ENCODE data around the gene LDLRAD3. TPM values are rescaled to one million over a fixed set of nuclear protein-coding genes. Genes with fewer than 3 reads are reported as not detected.
A peak's percentile ranks its signal among the peaks of the same experiment; 100 is the strongest.

LDLRAD3 gene
- total RNA-seq, 1 donor from 2014 or later, result 47.5 TPM

- intact Hi-C loops (cut with DNase I), result no loop called here
- no peak for DNase-seq (ENCODE audit: low spot score)
- ATAC-seq, result no peak
Observed at GRCh38 chr11:36054628-36055027, 110.8 kb downstream of the LDLRAD3 start.

- intact Hi-C loops (cut with DNase I), result no loop called here
- DNase-seq (ENCODE audit: low spot score) (no peak), ATAC-seq (no peak)
Observed at GRCh38 chr11:36056160-36056751, 112.4 kb downstream of the LDLRAD3 start.

GRCh38 chr11:36057379-36058042 is 113.6 kb downstream of the LDLRAD3 start:
- peak; percentile 88 for ATAC-seq
- DNase-seq (ENCODE audit: low spot score), result no peak
- intact Hi-C loops (cut with DNase I), result no loop called here

GRCh38 chr11:36059660-36060059 is 115.8 kb downstream of the LDLRAD3 start:
- ATAC-seq (no peak), DNase-seq (ENCODE audit: low spot score) (no peak)
- intact Hi-C loops (cut with DNase I), result no loop called here

- intact Hi-C loops (cut with DNase I), result no loop called here
- DNase-seq (ENCODE audit: low spot score), result no peak
- ATAC-seq, result no peak
Observed at GRCh38 chr11:36060926-36061325, 117.1 kb downstream of the LDLRAD3 start.

GRCh38 chr11:36061471-36061870 is 117.6 kb downstream of the LDLRAD3 start:
- intact Hi-C loops (cut with DNase I), result no loop called here
- no peak for ATAC-seq
- no peak for DNase-seq (ENCODE audit: low spot score)

GRCh38 chr11:36062796-36063365 is 119.0 kb downstream of the LDLRAD3 start:
- ATAC-seq (peak; percentile 43), DNase-seq (ENCODE audit: low spot score) (no peak)
- intact Hi-C loops (cut with DNase I), result no loop called here

- DNase-seq (ENCODE audit: low spot score) (no peak), ATAC-seq (peak; percentile 83)
- intact Hi-C loops (cut with DNase I), result no loop called here
Observed at GRCh38 chr11:36065436-36065835, 121.6 kb downstream of the LDLRAD3 start.

GRCh38 chr11:36066891-36067290 is 123.0 kb downstream of the LDLRAD3 start:
- DNase-seq (ENCODE audit: low spot score), result no peak
- intact Hi-C loops (cut with DNase I), result no loop called here

GRCh38 chr11:36069576-36070212 is 125.8 kb downstream of the LDLRAD3 start:
- intact Hi-C loops (cut with DNase I), result no loop called here
- ATAC-seq, result no peak
- no peak for DNase-seq (ENCODE audit: low spot score)

More at GRCh38 chr11:36066891-36067290, 123.0 kb downstream of the LDLRAD3 start:
- no peak for ATAC-seq

- intact Hi-C loops (cut with DNase I), result no loop called here
- ATAC-seq (no peak), DNase-seq (ENCODE audit: low spot score) (no peak)
Observed at GRCh38 chr11:36070213-36070953, 126.5 kb downstream of the LDLRAD3 start.

GRCh38 chr11:36070954-36071330 is 127.1 kb downstream of the LDLRAD3 start:
- DNase-seq (ENCODE audit: low spot score) (no peak), ATAC-seq (no peak)
- intact Hi-C loops (cut with DNase I), result no loop called here

GRCh38 chr11:36071917-36072500 is 128.1 kb downstream of the LDLRAD3 start:
- intact Hi-C loops (cut with DNase I), result no loop called here
- ATAC-seq (no peak), DNase-seq (ENCODE audit: low spot score) (no peak)

- ATAC-seq, result peak; percentile 47
- no peak for DNase-seq (ENCODE audit: low spot score)
- intact Hi-C loops (cut with DNase I), result no loop called here
Observed at GRCh38 chr11:36073411-36074203, 129.7 kb downstream of the LDLRAD3 start.

GRCh38 chr11:36074941-36075431 is 131.1 kb downstream of the LDLRAD3 start:
- intact Hi-C loops (cut with DNase I), result no loop called here
- DNase-seq (ENCODE audit: low spot score) (no peak), ATAC-seq (peak; percentile 71)

- DNase-seq (ENCODE audit: low spot score) (no peak), ATAC-seq (no peak)
- intact Hi-C loops (cut with DNase I), result no loop called here
Observed at GRCh38 chr11:36077368-36077767, 133.5 kb downstream of the LDLRAD3 start.

- intact Hi-C loops (cut with DNase I), result no loop called here
- ATAC-seq (no peak), DNase-seq (ENCODE audit: low spot score) (no peak)
Observed at GRCh38 chr11:36077886-36078685, 134.2 kb downstream of the LDLRAD3 start.
